Right lobe of liver (tissue), 4 donors: ENCODE measurements around the gene CKS2.

Experiments used
- POLR2A ChIP-seq: fragments of 450-650 bp; IDR thresholded peaks from one replicate; pipeline ENCODE4 v1.6.1; 2017; ENCODE audit warnings: antibody characterized with exemption, mild to moderate bottlenecking
- TF ChIP-seq, protein P1 (sequence below), 4 donors: fragments of 200-600 bp in 3 of 4; fragments of 450-650 bp in 1 of 4; IDR thresholded peaks; one replicate each; pipeline versions ENCODE4 v1.5.1 to v1.8.0; 2016 to 2022; ENCODE audit warnings: antibody characterized with exemption in 4 of 4, mild to moderate bottlenecking in 2 of 4
- donor health status: DM: no; HTN: no; CAD: no.
- donor health status: DM: no; HTN: no; CAD: no.
- donor health status: DM: no; HTN: yes; CAD: no.

DNA sequence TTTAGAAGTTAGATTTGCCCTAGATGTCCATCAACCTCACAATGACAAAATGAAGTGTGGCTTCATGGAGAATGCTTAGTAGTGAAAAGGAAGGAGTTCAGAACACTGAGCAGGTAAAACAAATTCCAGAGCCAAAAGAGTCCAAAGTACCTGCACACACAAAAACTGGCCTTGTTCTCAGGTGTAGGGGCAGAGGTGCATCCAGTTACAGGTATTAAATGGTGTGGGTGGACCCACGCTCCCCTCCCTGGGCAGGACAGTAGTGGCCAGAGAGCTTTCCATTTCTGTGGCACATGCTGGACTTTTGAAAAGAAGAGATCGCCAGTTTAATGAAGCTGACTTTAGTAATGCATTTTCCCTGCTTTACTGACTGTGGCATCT lies 54.5 kb downstream of the CKS2 start:
- TF ChIP-seq, protein P1, sequence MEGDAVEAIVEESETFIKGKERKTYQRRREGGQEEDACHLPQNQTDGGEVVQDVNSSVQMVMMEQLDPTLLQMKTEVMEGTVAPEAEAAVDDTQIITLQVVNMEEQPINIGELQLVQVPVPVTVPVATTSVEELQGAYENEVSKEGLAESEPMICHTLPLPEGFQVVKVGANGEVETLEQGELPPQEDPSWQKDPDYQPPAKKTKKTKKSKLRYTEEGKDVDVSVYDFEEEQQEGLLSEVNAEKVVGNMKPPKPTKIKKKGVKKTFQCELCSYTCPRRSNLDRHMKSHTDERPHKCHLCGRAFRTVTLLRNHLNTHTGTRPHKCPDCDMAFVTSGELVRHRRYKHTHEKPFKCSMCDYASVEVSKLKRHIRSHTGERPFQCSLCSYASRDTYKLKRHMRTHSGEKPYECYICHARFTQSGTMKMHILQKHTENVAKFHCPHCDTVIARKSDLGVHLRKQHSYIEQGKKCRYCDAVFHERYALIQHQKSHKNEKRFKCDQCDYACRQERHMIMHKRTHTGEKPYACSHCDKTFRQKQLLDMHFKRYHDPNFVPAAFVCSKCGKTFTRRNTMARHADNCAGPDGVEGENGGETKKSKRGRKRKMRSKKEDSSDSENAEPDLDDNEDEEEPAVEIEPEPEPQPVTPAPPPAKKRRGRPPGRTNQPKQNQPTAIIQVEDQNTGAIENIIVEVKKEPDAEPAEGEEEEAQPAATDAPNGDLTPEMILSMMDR (IDR thresholded peaks at IDR 0.05): no peak
- TF ChIP-seq POLR2A: no peak
